Naive B cell (primary cell): ENCODE measurements around the gene CCDC187. TPM values are rescaled to one million over a fixed set of nuclear protein-coding genes. Genes with fewer than 3 reads are reported as not detected.
A peak's percentile ranks its signal among the peaks of the same experiment; 100 is the strongest.

Experiments
- ATAC-seq, 2 donors: fragments of 150-1000 bp; cut with Tn5 transposase; 2 replicates each; pipeline ENCODE4 v1.10.0; 2021; ENCODE audit warnings: low read depth in 2 of 2, mild to moderate bottlenecking in 2 of 2, moderate library complexity in 2 of 2
- DNase-seq: peaks from one replicate; pipeline ENCODE4 v3.0.0; 2022
- H3K27ac Mint-ChIP-seq, 6 donors: one replicate each; pipeline ENCODE4 v1.8.0; 2020 to 2022; ENCODE audit warnings: mild to moderate bottlenecking in 6 of 6, mixed read lengths in 6 of 6, moderate library complexity in 5 of 6, inconsistent platforms in 2 of 6
- H3K27me3 Mint-ChIP-seq, 3 donors: one replicate each; pipeline ENCODE4 v1.8.0; 2021 to 2022; ENCODE audit warnings: mixed read lengths in 3 of 3, mild to moderate bottlenecking in 1 of 3
- H3K36me3 Mint-ChIP-seq, 2 donors: one replicate each; pipeline ENCODE4 v1.8.0; 2020 to 2022; ENCODE audit warnings: mixed read lengths in 2 of 2, inconsistent platforms in 1 of 2, mild to moderate bottlenecking in 1 of 2
- H3K4me1 Mint-ChIP-seq, 3 donors: one replicate each; pipeline ENCODE4 v1.8.0; 2020 to 2022; ENCODE audit warnings: mixed read lengths in 3 of 3, inconsistent platforms in 1 of 3, mild to moderate bottlenecking in 1 of 3, moderate library complexity in 1 of 3
- H3K4me3 Mint-ChIP-seq, 8 donors: one replicate each; pipeline ENCODE4 v1.8.0; 2020 to 2022; ENCODE audit warnings: mild to moderate bottlenecking in 8 of 8, mixed read lengths in 8 of 8, moderate library complexity in 8 of 8, inconsistent platforms in 2 of 8
- H3K9me3 Mint-ChIP-seq, 7 donors: one replicate each; pipeline ENCODE4 v1.8.0; 2020 to 2022; ENCODE audit warnings: mixed read lengths in 7 of 7, mild to moderate bottlenecking in 5 of 7, inconsistent platforms in 2 of 7, moderate library complexity in 1 of 7
- polyA plus RNA-seq, 6 donors: library from polyadenylated mRNA; unstranded; fragments of 300-500 nt; fragmentation: Illumina TruSeq; gene quantifications; one replicate each; pipeline ENCODE4 v1.2.3, GENCODE V29; 2021; ENCODE audit warnings: low read depth in 6 of 6

CCDC187 gene
- polyA plus RNA-seq, 6 donors from 2014 or later = 0.38 to 4.3 (median 1.5) TPM

- H3K4me1 Mint-ChIP-seq = peaks cover 0 to 7% (median 0%) of the 10 kb centered on the region in 3 donors
- H3K36me3 Mint-ChIP-seq = peaks cover under 1 to 5% of the 10 kb centered on the region in 2 donors
- peaks cover 0 to 6% (median 5%) of the 10 kb centered on the region in 7 donors for H3K9me3 Mint-ChIP-seq
- H3K27ac Mint-ChIP-seq = no peak overlapping the region
- peaks cover 0 to 5% (median 0%) of the 10 kb centered on the region in 3 donors for H3K27me3 Mint-ChIP-seq
- ATAC-seq (no peak), DNase-seq (no peak)
- H3K4me3 Mint-ChIP-seq = no peak overlapping the region
Measured at GRCh38 chr9:136309806-136310220, 5.9 kb upstream of the CCDC187 start.

DNA sequence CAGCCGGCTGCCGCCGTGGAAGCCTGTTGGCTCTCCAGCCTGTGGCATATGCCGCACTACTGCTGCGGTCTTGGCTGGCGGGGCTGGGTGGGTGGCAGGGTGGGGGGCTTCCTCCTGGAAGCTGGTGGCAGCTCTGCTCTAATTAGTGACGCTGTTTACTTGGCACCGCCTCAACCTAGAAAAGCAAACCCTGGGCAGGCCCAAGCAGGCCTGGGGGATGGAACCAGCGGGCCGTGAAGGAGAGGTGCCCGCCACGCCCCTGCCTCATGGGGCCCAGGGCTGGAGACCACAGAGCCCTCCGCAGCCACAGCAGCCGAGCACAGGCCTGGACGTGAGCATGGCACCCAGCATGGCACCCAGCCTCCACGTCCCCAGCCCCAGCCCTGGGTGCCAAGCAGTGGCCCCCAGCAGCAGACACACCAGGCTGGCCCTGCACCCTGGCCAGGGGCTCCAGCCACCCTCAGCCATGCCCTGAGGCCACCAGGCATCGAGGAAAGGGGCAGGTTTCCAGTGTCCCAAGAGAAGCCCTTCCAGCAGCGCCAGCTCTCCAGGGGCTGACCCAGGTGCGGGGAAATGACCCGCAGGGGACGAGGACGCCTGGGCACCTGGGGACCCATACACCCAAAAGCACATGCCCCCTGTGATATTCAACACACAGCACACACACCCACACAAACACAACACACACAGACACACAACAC, 5.4 kb upstream of the CCDC187 start:
- no peak overlapping the region for H3K4me3 Mint-ChIP-seq
- no peak overlapping the region for H3K27ac Mint-ChIP-seq
- no peaks in the 10 kb centered on the region for H3K36me3 Mint-ChIP-seq
- peaks cover 0 to 5% (median 0%) of the 10 kb centered on the region in 3 donors for H3K27me3 Mint-ChIP-seq
- ATAC-seq (peak; percentile 64 to 69), DNase-seq (peak; percentile 67)
- H3K9me3 Mint-ChIP-seq = peaks cover 0 to 2% (median 0%) of the 10 kb centered on the region in 7 donors
- H3K4me1 Mint-ChIP-seq = peaks cover 0 to 7% (median 0%) of the 10 kb centered on the region in 3 donors

DNA sequence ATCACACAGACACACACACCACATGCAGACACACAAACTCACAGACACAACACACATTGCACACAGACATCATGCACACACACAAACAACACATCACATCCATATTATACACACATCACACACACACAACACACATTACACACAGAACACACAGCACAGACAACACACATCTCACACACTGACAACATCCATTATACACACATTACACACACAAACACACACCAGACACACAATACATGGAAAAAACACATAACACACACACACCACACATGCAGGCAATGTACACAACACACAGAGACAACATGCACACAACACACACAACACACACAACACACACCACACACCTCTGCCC, 4.8 kb upstream of the CCDC187 start:
- Mint-ChIP-seq H3K9me3 (no peaks in the 10 kb centered on the region), H3K4me1 (peaks cover 0 to 7% (median 0%) of the 10 kb centered on the region in 3 donors), H3K27me3 (peaks cover 0 to 5% (median 0%) of the 10 kb centered on the region in 3 donors), H3K36me3 (no peaks in the 10 kb centered on the region), H3K27ac (no peak overlapping the region), H3K4me3 (no peak overlapping the region)
- ATAC-seq (no peak), DNase-seq (no peak)

- no peaks in the 10 kb centered on the region for H3K9me3 Mint-ChIP-seq
- no peak for ATAC-seq
- H3K27me3 Mint-ChIP-seq = peaks cover 0 to 5% (median 0%) of the 10 kb centered on the region in 3 donors
- no peak overlapping the region for H3K4me3 Mint-ChIP-seq
- no peak for DNase-seq
- H3K36me3 Mint-ChIP-seq = no peaks in the 10 kb centered on the region
- H3K27ac Mint-ChIP-seq = no peak overlapping the region
- H3K4me1 Mint-ChIP-seq = peaks cover 0 to 7% (median 0%) of the 10 kb centered on the region in 3 donors
Measured at GRCh38 chr9:136308006-136308701, 4.3 kb upstream of the CCDC187 start.

DNA sequence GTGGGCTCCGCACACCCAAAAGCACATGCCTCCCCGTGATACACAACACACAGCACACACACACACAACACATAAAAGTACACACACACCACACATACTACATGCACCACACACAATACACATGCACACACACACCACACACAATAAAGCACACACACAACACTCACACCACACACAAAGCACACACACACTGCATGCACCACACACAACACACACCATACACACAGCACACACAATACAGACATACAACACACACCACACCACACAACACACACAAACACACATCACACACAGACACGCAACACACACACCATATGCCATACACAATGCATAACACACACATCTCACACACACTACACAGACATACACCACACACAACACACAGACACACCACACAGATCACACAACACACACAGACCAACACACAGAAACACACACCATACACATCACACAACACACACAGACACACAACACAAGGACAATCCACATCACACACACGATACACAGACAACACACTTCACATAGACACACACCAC, 3.4 kb upstream of the CCDC187 start:
- no peak overlapping the region for H3K4me3 Mint-ChIP-seq
- no peak for DNase-seq
- H3K27ac Mint-ChIP-seq = no peak overlapping the region
- peaks cover 0 to 7% (median 0%) of the 10 kb centered on the region in 3 donors for H3K4me1 Mint-ChIP-seq
- no peak for ATAC-seq
- H3K36me3 Mint-ChIP-seq = no peaks in the 10 kb centered on the region
- no peaks in the 10 kb centered on the region for H3K9me3 Mint-ChIP-seq
- peaks cover 0 to 5% (median 0%) of the 10 kb centered on the region in 3 donors for H3K27me3 Mint-ChIP-seq

DNA sequence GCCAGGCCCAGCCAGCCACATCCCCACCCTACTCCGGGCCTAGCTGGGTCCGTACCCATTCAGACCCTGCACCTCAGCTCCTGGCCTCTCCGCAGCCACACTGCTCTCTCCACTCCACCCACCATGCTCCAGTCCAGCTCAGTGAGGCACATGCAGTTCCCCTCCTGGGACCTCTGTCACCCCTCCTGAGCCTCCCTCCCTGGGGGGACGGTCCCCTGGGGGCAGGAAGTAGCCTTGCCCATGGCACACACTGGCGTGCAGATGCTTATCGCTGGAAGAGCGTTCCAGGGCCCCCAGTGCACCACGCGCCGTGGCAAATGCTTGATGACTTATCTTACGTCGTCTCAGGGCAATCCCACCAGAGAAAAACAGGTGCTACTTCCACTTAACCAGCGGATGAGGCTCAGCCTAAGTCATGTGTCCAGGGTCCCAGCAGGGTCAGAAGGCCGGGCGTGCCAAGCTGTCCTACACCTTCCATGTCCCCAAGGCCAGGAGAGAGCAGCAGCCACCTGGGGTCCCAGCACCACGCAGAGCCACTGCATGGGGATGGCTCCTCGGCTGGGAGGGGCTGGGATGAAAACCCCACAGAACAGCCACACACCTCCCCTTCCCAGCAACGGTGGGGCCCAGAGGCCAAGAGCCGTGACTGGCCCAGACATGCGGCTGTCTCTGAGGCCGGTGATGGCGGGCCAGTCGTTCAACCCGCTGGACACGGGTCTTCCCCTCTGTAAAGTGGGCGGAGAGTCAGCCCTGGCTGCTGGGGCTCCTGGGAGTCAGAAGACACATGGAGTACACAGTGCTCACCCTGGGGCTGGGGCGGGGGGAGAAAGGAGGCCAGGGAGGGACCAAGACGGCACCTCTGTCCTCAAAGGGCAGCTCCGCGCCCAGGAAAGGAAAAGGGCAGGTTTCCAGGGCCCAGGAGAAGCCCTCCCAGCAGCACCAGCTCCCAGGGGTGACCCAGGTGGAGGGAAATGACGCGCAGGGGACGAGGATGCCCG, 2.6 kb upstream of the CCDC187 start:
- ATAC-seq (peak; percentile 20 to 22), DNase-seq (peak; percentile 41)
- H3K4me1 Mint-ChIP-seq = peaks cover 0 to 7% (median 0%) of the 10 kb centered on the region in 3 donors
- peak overlapping the region in 4 of 8 donors; percentile 13 to 81 (median 34) for H3K4me3 Mint-ChIP-seq
- no peaks in the 10 kb centered on the region for H3K9me3 Mint-ChIP-seq
- peaks cover 0 to 5% (median 0%) of the 10 kb centered on the region in 3 donors for H3K27me3 Mint-ChIP-seq
- no peaks in the 10 kb centered on the region for H3K36me3 Mint-ChIP-seq
- H3K27ac Mint-ChIP-seq = peak overlapping the region in 1 of 6 donors; percentile 91

DNA sequence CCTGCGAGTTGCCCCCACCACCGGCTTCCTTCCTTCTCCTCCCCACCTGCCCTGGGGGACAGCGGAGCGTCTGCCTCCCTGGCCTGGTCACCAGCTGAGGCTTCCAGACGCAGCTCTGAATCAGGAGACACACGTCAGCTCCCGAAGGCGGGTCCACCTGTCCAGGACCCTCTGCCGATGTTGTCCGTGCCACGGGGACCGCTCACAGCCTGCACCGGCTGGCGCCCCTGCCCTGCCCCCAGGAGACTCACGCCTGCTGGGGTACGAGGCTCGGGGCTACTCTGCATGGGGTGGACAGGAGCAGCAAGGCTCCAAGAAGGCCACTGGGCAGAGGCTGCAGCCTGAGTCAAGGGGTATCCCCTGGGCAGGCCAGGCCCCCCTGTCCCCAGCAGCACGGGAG, 1.9 kb upstream of the CCDC187 start:
- Mint-ChIP-seq H3K36me3 (no peaks in the 10 kb centered on the region), H3K27ac (no peak overlapping the region), H3K9me3 (no peaks in the 10 kb centered on the region), H3K4me1 (peaks cover 0 to 7% (median 0%) of the 10 kb centered on the region in 3 donors), H3K27me3 (peaks cover 0 to 5% (median 0%) of the 10 kb centered on the region in 3 donors), H3K4me3 (no peak overlapping the region)
- no peak for ATAC-seq
- no peak for DNase-seq

DNA sequence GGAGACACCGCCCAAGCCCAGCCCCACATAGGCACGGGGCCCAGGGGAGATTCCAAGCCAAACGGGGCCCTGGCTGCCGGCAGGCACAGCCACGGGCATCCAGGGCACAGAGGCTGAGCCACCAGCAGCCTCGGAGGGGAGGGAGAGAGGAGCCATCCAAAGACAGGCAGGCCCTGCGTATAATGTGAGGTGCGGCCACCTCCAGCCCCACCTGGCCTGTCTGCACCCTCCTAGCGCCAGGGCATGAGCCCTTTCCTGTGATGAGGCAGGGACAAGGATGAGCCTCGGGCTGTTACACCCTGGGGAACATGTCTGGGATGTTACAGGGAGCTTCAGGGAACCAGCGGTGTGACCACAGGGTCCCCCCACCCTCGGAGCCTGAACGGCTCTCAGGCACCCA, 1.1 kb upstream of the CCDC187 start:
- Mint-ChIP-seq H3K27ac (no peak overlapping the region), H3K4me3 (no peak overlapping the region), H3K9me3 (no peaks in the 10 kb centered on the region), H3K27me3 (peaks cover 0 to 5% (median 0%) of the 10 kb centered on the region in 3 donors), H3K4me1 (peaks cover 0 to 7% (median 0%) of the 10 kb centered on the region in 3 donors), H3K36me3 (no peaks in the 10 kb centered on the region)
- DNase-seq (no peak), ATAC-seq (no peak)

- H3K36me3 Mint-ChIP-seq = no peaks in the 10 kb centered on the region
- H3K4me3 Mint-ChIP-seq = no peak overlapping the region
- ATAC-seq (no peak), DNase-seq (no peak)
- peaks cover 0 to 5% (median 0%) of the 10 kb centered on the region in 3 donors for H3K27me3 Mint-ChIP-seq
- H3K9me3 Mint-ChIP-seq = no peaks in the 10 kb centered on the region
- H3K27ac Mint-ChIP-seq = no peak overlapping the region
- H3K4me1 Mint-ChIP-seq = peaks cover 0 to 7% (median 0%) of the 10 kb centered on the region in 3 donors
Measured at GRCh38 chr9:136304456-136304855, 562 bp upstream of the CCDC187 start.

DNA sequence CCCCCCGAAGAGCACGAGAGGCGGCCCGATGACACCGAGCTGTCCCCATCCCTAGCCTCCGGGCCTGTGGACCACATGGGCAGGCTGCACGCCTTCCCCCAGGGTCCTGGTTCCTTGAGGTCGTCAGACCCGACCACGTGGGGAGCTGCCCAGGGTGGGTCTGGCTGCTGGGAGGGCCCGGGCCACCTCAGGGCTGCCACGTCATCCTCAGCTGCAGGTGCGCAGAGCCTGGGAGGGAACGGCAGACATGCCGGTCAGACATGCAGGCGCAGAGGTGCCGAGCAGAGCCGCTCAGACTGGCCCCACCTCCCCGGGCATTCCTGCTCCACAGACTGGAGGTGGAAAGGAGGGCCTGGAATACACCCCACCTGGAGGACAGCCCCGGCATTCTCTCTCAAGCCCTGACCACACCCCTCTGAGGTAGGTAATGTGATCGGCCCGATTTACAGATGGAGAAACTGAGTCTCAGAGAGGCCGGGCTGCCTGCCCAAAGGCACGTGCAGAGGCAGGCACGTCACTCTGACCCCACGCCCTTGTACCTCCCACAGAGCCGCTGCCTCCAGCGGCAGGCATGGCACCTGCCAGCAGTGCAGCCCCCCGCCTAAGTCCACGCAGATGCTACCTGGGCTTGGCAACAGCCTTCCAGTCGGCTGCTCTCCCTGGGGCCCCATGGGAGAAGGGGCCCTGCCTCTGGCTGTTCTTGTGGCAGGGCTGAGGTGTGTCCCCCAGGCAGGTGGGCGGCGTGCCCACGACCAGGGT, 649 bp downstream of the CCDC187 start:
- Mint-ChIP-seq H3K27ac (no peak overlapping the region), H3K4me1 (peaks cover 0 to 7% (median 0%) of the 10 kb centered on the region in 3 donors), H3K36me3 (no peaks in the 10 kb centered on the region), H3K4me3 (no peak overlapping the region), H3K9me3 (no peaks in the 10 kb centered on the region), H3K27me3 (peaks cover 0 to 5% (median 5%) of the 10 kb centered on the region in 3 donors)
- no peak for ATAC-seq
- DNase-seq = no peak

DNA sequence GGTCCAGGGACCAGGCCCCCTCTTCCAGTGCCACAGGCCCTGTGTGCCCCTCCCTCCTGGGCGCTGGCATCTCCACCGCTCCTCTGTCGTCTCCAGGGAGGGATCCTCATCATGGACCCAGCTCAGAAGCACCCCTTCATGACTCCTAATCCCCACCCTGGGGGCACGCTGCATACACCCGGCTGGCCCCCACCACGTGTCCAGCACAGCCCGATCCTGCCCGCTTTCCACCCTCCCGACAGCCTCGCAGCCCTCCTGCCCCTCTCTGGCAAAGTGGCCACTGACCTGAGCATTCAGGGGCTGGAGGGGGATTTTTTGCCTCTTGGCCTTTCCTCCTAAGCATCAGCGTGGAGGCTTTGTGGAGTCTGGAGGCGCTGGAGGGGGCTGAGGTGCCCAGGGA, 1.4 kb downstream of the CCDC187 start:
- ATAC-seq (no peak), DNase-seq (no peak)
- Mint-ChIP-seq H3K27ac (no peak overlapping the region), H3K4me3 (no peak overlapping the region), H3K36me3 (no peaks in the 10 kb centered on the region), H3K27me3 (peaks cover 0 to 5% (median 5%) of the 10 kb centered on the region in 3 donors), H3K9me3 (no peaks in the 10 kb centered on the region), H3K4me1 (peaks cover 0 to 7% (median 0%) of the 10 kb centered on the region in 3 donors)

DNA sequence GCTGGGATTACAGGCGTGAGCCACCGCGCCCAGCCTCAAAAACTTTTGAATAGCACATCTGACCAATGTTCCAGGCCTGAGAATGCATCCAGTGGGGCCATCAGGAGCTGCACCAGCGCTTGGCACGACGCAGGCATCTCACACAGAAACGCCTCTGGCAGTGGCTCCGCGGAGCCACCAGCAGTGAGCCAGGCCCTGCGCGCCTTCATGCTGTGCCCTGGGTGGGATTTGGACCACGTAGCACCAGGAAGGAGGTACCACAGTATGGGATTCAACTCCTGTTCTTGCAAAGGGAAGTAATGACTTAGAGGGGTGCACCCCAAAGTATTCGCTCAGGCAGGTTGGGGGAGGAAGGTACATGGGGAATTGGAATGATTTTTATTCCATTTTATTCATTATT, 3.0 kb downstream of the CCDC187 start:
- Mint-ChIP-seq H3K9me3 (no peaks in the 10 kb centered on the region), H3K4me3 (no peak overlapping the region), H3K4me1 (no peaks in the 10 kb centered on the region), H3K27me3 (peaks cover 0 to 5% (median 0%) of the 10 kb centered on the region in 3 donors), H3K36me3 (no peaks in the 10 kb centered on the region), H3K27ac (peak overlapping the region in 2 of 6 donors; percentile 74 to 76)
- DNase-seq = no peak
- no peak for ATAC-seq
